Type B pancreatic cell (in vitro differentiated cells): ENCODE results near the gene HAUS3. TPM values are rescaled to one million over a fixed set of nuclear protein-coding genes. Genes with fewer than 3 reads are reported as not detected.

Source experiments
- DNase-seq: peaks from one replicate; pipeline ENCODE4 v3.0.0; 2021; ENCODE audit warnings: mixed read lengths; ENCODE audit not compliant: unreplicated experiment; ENCODE audit errors: extremely low spot score
- H3K27ac Mint-ChIP-seq: 2 replicates; pipeline ENCODE4 v1.8.0; 2021; ENCODE audit warnings: mild to moderate bottlenecking, mixed read lengths
- H3K27me3 Mint-ChIP-seq: 2 replicates; pipeline ENCODE4 v1.8.0; 2021; ENCODE audit warnings: mixed read lengths
- H3K36me3 Mint-ChIP-seq: 2 replicates; pipeline ENCODE4 v1.8.0; 2021; ENCODE audit warnings: mixed read lengths
- H3K4me1 Mint-ChIP-seq: one replicate; pipeline ENCODE4 v1.8.0; 2021; ENCODE audit warnings: mixed read lengths; ENCODE audit not compliant: unreplicated experiment
- H3K4me3 Mint-ChIP-seq: 2 replicates; pipeline ENCODE4 v1.8.0; 2021; ENCODE audit warnings: mild to moderate bottlenecking, mixed read lengths
- H3K9me3 Mint-ChIP-seq: 2 replicates; pipeline ENCODE4 v1.8.0; 2021; ENCODE audit warnings: mixed read lengths
- CTCF ChIP-seq: fragments of 200-600 bp; sonication (generic); conservative IDR thresholded peaks from 2 replicates; pipeline ENCODE4 v1.5.0; 2021; ENCODE audit warnings: antibody characterized with exemption, mild to moderate bottlenecking
- total RNA-seq: library from RNA; stranded (reverse); gene quantifications from 2 replicates; pipeline ENCODE4 v1.2.1, GENCODE V29; 2021; ENCODE audit warnings: low replicate concordance

Gene HAUS3
- total RNA-seq, 1 donor from 2014 or later = 19.7 TPM

- no peaks in the 10 kb centered on the region for H3K9me3 Mint-ChIP-seq
- H3K27ac Mint-ChIP-seq = no peak overlapping the region
- no peaks in the 10 kb centered on the region for H3K4me1 Mint-ChIP-seq
- DNase-seq = no peak
- no peak for TF ChIP-seq CTCF
- no peaks in the 10 kb centered on the region for H3K36me3 Mint-ChIP-seq
- H3K4me3 Mint-ChIP-seq = peak overlapping the region; percentile 83
- H3K27me3 Mint-ChIP-seq = no peaks in the 10 kb centered on the region
Observed at GRCh38 chr4:2262944-2263250, 21.0 kb upstream of the HAUS3 start.

- Mint-ChIP-seq H3K36me3 (no peaks in the 10 kb centered on the region), H3K27ac (no peak overlapping the region), H3K27me3 (no peaks in the 10 kb centered on the region), H3K4me1 (no peaks in the 10 kb centered on the region), H3K4me3 (peak overlapping the region; percentile 83), H3K9me3 (no peaks in the 10 kb centered on the region)
- DNase-seq = peak; percentile 99
- TF ChIP-seq CTCF = no peak
Observed at GRCh38 chr4:2262145-2262943, 20.4 kb upstream of the HAUS3 start.

GRCh38 chr4:2261853-2262144, 19.9 kb upstream of the HAUS3 start, which contains the start of gene MXD4:
Gene MXD4 (minus strand): TSS chr4:2262109. CDS start chr4:2261980, 129 bp downstream.
- H3K27me3 Mint-ChIP-seq = no peaks in the 10 kb centered on the region
- TF ChIP-seq CTCF = no peak
- no peaks in the 10 kb centered on the region for H3K9me3 Mint-ChIP-seq
- H3K4me1 Mint-ChIP-seq = no peaks in the 10 kb centered on the region
- H3K36me3 Mint-ChIP-seq = no peaks in the 10 kb centered on the region
- no peak within 1 kb of the TSS for H3K27ac Mint-ChIP-seq
- peak within 1 kb of the TSS; percentile 83 for H3K4me3 Mint-ChIP-seq
- no peak for DNase-seq

- Mint-ChIP-seq H3K36me3 (no peaks in the 10 kb centered on the region), H3K27ac (no peak overlapping the region), H3K27me3 (no peaks in the 10 kb centered on the region), H3K9me3 (no peaks in the 10 kb centered on the region), H3K4me3 (peak overlapping the region; percentile 79), H3K4me1 (no peaks in the 10 kb centered on the region)
- TF ChIP-seq CTCF = no peak
- no peak for DNase-seq
Observed at GRCh38 chr4:2261110-2261852, 19.4 kb upstream of the HAUS3 start.

GRCh38 chr4:2260344-2261109, 18.6 kb upstream of the HAUS3 start:
- DNase-seq = peak; percentile 65
- H3K4me1 Mint-ChIP-seq = no peaks in the 10 kb centered on the region
- H3K27ac Mint-ChIP-seq = no peak overlapping the region

More at GRCh38 chr4:2260344-2261109, 18.6 kb upstream of the HAUS3 start:
- TF ChIP-seq CTCF = no peak
- no peaks in the 10 kb centered on the region for H3K36me3 Mint-ChIP-seq
- H3K4me3 Mint-ChIP-seq = peak overlapping the region; percentile 79
- H3K9me3 Mint-ChIP-seq = no peaks in the 10 kb centered on the region
- H3K27me3 Mint-ChIP-seq = no peaks in the 10 kb centered on the region
